ENCODE results near the gene ERG.

ERG gene

GRCh38 chr21:38499296-38499695, 1.0 kb upstream of the ERG start:
- Histone ChIP-seq H3K27ac (no peak overlapping the region), H3K36me3 (ENCODE audit: insufficient read depth) (no peaks in the 10 kb centered on the region), H4K20me1 (ENCODE audit: insufficient read depth) (no peaks in the 10 kb centered on the region), H3K4me1 (ENCODE audit: low read depth, poor library complexity, severe bottlenecking) (no peaks in the 10 kb centered on the region), H3K79me2 (ENCODE audit: insufficient read depth, low read depth) (no peaks in the 10 kb centered on the region), H3K9ac (no peak overlapping the region), H3K4me3 (IDR thresholded peaks at IDR 0.05; ENCODE audit: insufficient read depth, low read depth, low read length) (no peak overlapping the region), H2AFZ (ENCODE audit: low read depth) (no peak overlapping the region), H3K4me2 (no peak overlapping the region), H3K27me3 (ENCODE audit: insufficient read depth, low read depth) (no peaks in the 10 kb centered on the region)
- TF ChIP-seq CTCF (conservative IDR thresholded peaks at IDR 0.05; ENCODE audit: low read depth, low read length): no peak

GRCh38 chr21:38496224-38496623, 2.1 kb downstream of the ERG start:
- Histone ChIP-seq H3K27ac (no peak overlapping the region), H3K36me3 (ENCODE audit: insufficient read depth) (no peaks in the 10 kb centered on the region), H3K4me2 (no peak overlapping the region), H3K27me3 (ENCODE audit: insufficient read depth, low read depth) (no peaks in the 10 kb centered on the region), H2AFZ (ENCODE audit: low read depth) (no peak overlapping the region), H3K9ac (no peak overlapping the region), H3K4me1 (ENCODE audit: low read depth, poor library complexity, severe bottlenecking) (no peaks in the 10 kb centered on the region), H4K20me1 (ENCODE audit: insufficient read depth) (no peaks in the 10 kb centered on the region), H3K79me2 (ENCODE audit: insufficient read depth, low read depth) (no peaks in the 10 kb centered on the region), H3K4me3 (IDR thresholded peaks at IDR 0.05; ENCODE audit: insufficient read depth, low read depth, low read length) (no peak overlapping the region)
- no peak for TF ChIP-seq CTCF (conservative IDR thresholded peaks at IDR 0.05; ENCODE audit: low read depth, low read length)

- Histone ChIP-seq H3K79me2 (ENCODE audit: insufficient read depth, low read depth) (no peaks in the 10 kb centered on the region), H3K9ac (no peak overlapping the region), H2AFZ (ENCODE audit: low read depth) (no peak overlapping the region), H3K4me3 (IDR thresholded peaks at IDR 0.05; ENCODE audit: insufficient read depth, low read depth, low read length) (no peak overlapping the region), H4K20me1 (ENCODE audit: insufficient read depth) (no peaks in the 10 kb centered on the region), H3K4me1 (ENCODE audit: low read depth, poor library complexity, severe bottlenecking) (no peaks in the 10 kb centered on the region), H3K36me3 (ENCODE audit: insufficient read depth) (no peaks in the 10 kb centered on the region), H3K27me3 (ENCODE audit: insufficient read depth, low read depth) (no peaks in the 10 kb centered on the region), H3K4me2 (no peak overlapping the region), H3K27ac (no peak overlapping the region)
- no peak for TF ChIP-seq CTCF (conservative IDR thresholded peaks at IDR 0.05; ENCODE audit: low read depth, low read length)
Measured at GRCh38 chr21:38495696-38496095, 2.6 kb downstream of the ERG start.

DNA sequence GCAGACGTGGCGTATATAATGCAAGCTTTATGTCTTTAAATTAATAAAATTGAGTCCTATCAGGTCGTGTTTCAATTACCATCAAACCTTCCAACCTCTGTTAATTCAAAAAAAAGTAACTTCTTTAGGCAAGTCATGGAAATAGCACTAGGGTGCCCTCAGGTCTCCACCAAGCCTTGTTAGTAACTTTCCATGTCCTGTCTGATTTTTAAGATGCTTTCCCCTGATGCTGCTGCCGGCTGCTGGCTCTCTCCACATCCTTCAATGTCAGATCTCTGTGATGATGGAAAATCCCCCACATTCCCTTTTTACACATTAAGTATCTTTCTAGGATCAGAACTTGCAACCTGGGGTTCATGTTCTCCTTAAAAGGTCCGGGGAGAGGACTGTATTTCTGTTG, 3.0 kb downstream of the ERG start:
- no peak for TF ChIP-seq CTCF (conservative IDR thresholded peaks at IDR 0.05; ENCODE audit: low read depth, low read length)
- no peak overlapping the region for H3K4me2 ChIP-seq

DNA sequence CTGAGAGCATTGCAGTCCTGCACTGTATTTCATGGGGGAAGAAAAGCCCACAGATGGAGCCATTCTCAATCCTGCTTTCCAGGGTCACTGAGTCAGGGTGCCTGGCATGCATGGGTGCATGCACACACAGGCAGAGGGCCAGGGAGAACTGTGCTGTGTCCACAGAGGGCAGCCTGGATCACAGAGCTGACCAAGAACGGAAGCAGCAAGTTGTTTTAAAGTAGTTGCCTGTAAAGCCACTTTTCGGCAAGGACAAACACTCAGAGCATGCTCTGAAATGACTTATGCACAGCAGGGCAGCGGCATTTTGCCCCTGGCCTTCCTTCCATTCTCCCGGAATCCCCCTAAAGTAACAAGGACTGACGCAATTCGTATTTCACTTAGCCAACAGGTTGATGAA, 3.6 kb downstream of the ERG start:
- no peak for TF ChIP-seq CTCF (conservative IDR thresholded peaks at IDR 0.05; ENCODE audit: low read depth, low read length)
- no peaks in the 10 kb centered on the region for H3K36me3 ChIP-seq (ENCODE audit: insufficient read depth)
- no peak overlapping the region for H2AFZ ChIP-seq (ENCODE audit: low read depth)
- no peaks in the 10 kb centered on the region for H3K4me1 ChIP-seq (ENCODE audit: low read depth, poor library complexity, severe bottlenecking)
- H3K4me2 ChIP-seq: no peak overlapping the region
- no peak overlapping the region for H3K9ac ChIP-seq
- no peak overlapping the region for H3K27ac ChIP-seq
- no peaks in the 10 kb centered on the region for H3K27me3 ChIP-seq (ENCODE audit: insufficient read depth, low read depth)
- H3K4me3 ChIP-seq (IDR thresholded peaks at IDR 0.05; ENCODE audit: insufficient read depth, low read depth, low read length): no peak overlapping the region
- no peaks in the 10 kb centered on the region for H3K79me2 ChIP-seq (ENCODE audit: insufficient read depth, low read depth)
- no peaks in the 10 kb centered on the region for H4K20me1 ChIP-seq (ENCODE audit: insufficient read depth)

More for the DNA sequence above, 3.0 kb downstream of the ERG start:
- Histone ChIP-seq H2AFZ (ENCODE audit: low read depth) (no peak overlapping the region), H3K27me3 (ENCODE audit: insufficient read depth, low read depth) (no peaks in the 10 kb centered on the region), H4K20me1 (ENCODE audit: insufficient read depth) (no peaks in the 10 kb centered on the region), H3K4me3 (IDR thresholded peaks at IDR 0.05; ENCODE audit: insufficient read depth, low read depth, low read length) (no peak overlapping the region), H3K4me1 (ENCODE audit: low read depth, poor library complexity, severe bottlenecking) (no peaks in the 10 kb centered on the region), H3K27ac (no peak overlapping the region), H3K36me3 (ENCODE audit: insufficient read depth) (no peaks in the 10 kb centered on the region), H3K79me2 (ENCODE audit: insufficient read depth, low read depth) (no peaks in the 10 kb centered on the region), H3K9ac (no peak overlapping the region)

Measured in KMS-11 (cell line).